HEK293 (cell line): ENCODE data around the gene AK9.

Source experiments
- CTCF ChIA-PET: fragments of 350-600 bp; formaldehyde crosslinking; extraction: SDS; loops from one replicate; lab custom pipeline; 2021; ENCODE audit warnings: antibody characterized with exemption; lab: Yijun Ruan, JAX
- POLR2A ChIA-PET: fragments of 300-600 bp; formaldehyde crosslinking; extraction: SDS; loops from one replicate; lab custom pipeline; 2020; ENCODE audit warnings: antibody characterized with exemption, inconsistent platforms; lab: Yijun Ruan, JAX
- H3K27ac ChIP-seq: fragments of 200-500 bp; sonication (Bioruptor generic); 2 replicates; pipeline ENCODE4 v1.5.1; 2014; ENCODE audit warnings: low read depth, low read length, control low read depth, inconsistent platforms; ENCODE audit errors: extremely low read depth
- H3K36me3 ChIP-seq, 2 experiments: fragments of 200-500 bp in 1 of 2; sonication (Bioruptor generic) in 1 of 2; 1 replicate in 1 of 2; 2 replicates in 1 of 2; pipeline ENCODE4 v1.5.1; 2014 to 2017; ENCODE audit warnings: inconsistent platforms in 2 of 2, low read length in 2 of 2; ENCODE audit not compliant: control insufficient read depth in 2 of 2, insufficient read depth in 1 of 2
- H3K4me1 ChIP-seq: fragments of 200-500 bp; sonication (Bioruptor generic); 2 replicates; pipeline ENCODE4 v1.5.1; 2014; ENCODE audit warnings: mild to moderate bottlenecking, low read length, inconsistent platforms; ENCODE audit not compliant: control insufficient read depth, insufficient read depth
- H3K4me3 ChIP-seq: 2 replicates; pipeline ENCODE4 v1.5.1; 2011; ENCODE audit warnings: low read depth, mild to moderate bottlenecking, control low read depth, low read length, moderate library complexity
- H3K9me3 ChIP-seq: fragments of 200-500 bp; sonication (Bioruptor generic); 2 replicates; pipeline ENCODE4 v1.5.1; 2014; ENCODE audit warnings: low read depth, low read length, inconsistent platforms; ENCODE audit not compliant: control insufficient read depth, insufficient read depth
- BCL11A ChIP-seq: fragments of 450-650 bp; formaldehyde crosslinking; IDR thresholded peaks from 2 replicates; pipeline ENCODE4 v1.5.1; 2016; ENCODE audit warnings: low read depth, missing biosample characterization, missing genetic modification characterization
- BCL11B ChIP-seq: fragments of 450-650 bp; formaldehyde crosslinking; IDR thresholded peaks from 2 replicates; pipeline ENCODE4 v1.5.1; 2016; ENCODE audit warnings: low read depth, missing biosample characterization, missing genetic modification characterization
- EGR2 ChIP-seq: fragments of 450-650 bp; formaldehyde crosslinking; IDR thresholded peaks from 2 replicates; pipeline ENCODE4 v1.5.1; 2016; ENCODE audit warnings: low read depth, missing biosample characterization, missing genetic modification characterization
- GLI2 ChIP-seq: fragments of 450-650 bp; formaldehyde crosslinking; IDR thresholded peaks from 2 replicates; pipeline ENCODE4; 2017; ENCODE audit warnings: missing biosample characterization, missing genetic modification characterization, low read depth, borderline replicate concordance
- INSM2 ChIP-seq: fragments of 450-650 bp; formaldehyde crosslinking; IDR thresholded peaks from 2 replicates; pipeline ENCODE4 v1.5.1; 2016; ENCODE audit warnings: missing biosample characterization, missing genetic modification characterization
- MEIS1 ChIP-seq: sonication (generic); formaldehyde crosslinking; IDR thresholded peaks from 2 replicates; pipeline ENCODE4 v1.8.1; 2022; ENCODE audit warnings: missing genetic modification reagents, mild to moderate bottlenecking, borderline replicate concordance
- PRDM1 ChIP-seq: fragments of 450-650 bp; formaldehyde crosslinking; IDR thresholded peaks from 2 replicates; pipeline ENCODE4; 2016; ENCODE audit warnings: missing biosample characterization, missing genetic modification characterization
- ZBTB1 ChIP-seq: fragments of 450-650 bp; formaldehyde crosslinking; IDR thresholded peaks from 2 replicates; pipeline ENCODE4 v1.5.1; 2016; ENCODE audit warnings: missing biosample characterization, missing genetic modification characterization
- ZBTB48 ChIP-seq: fragments of 450-650 bp; formaldehyde crosslinking; IDR thresholded peaks from 2 replicates; pipeline ENCODE4 v1.5.1; 2016; ENCODE audit warnings: missing biosample characterization, missing genetic modification characterization
- ZBTB8A ChIP-seq: fragments of 450-650 bp; formaldehyde crosslinking; IDR thresholded peaks from 2 replicates; pipeline ENCODE4 v1.5.1; 2016; ENCODE audit warnings: missing biosample characterization, missing genetic modification characterization
- ZNF148 ChIP-seq: fragments of 450-650 bp; formaldehyde crosslinking; IDR thresholded peaks from 2 replicates; pipeline ENCODE4 v1.5.0; 2017; ENCODE audit warnings: missing biosample characterization, missing genetic modification characterization, borderline replicate concordance
- ZNF155 ChIP-seq: fragments of 450-650 bp; formaldehyde crosslinking; IDR thresholded peaks from 2 replicates; pipeline ENCODE4 v1.5.1; 2016; ENCODE audit warnings: missing biosample characterization, missing genetic modification characterization
- ZNF157 ChIP-seq: fragments of 450-650 bp; formaldehyde crosslinking; IDR thresholded peaks from 2 replicates; pipeline ENCODE4 v1.5.1; 2016; ENCODE audit warnings: missing biosample characterization, missing genetic modification characterization
- ZNF16 ChIP-seq: fragments of 450-650 bp; formaldehyde crosslinking; IDR thresholded peaks from 2 replicates; pipeline ENCODE4 v1.5.1; 2016; ENCODE audit warnings: low read depth, missing biosample characterization, missing genetic modification characterization
- ZNF223 ChIP-seq: fragments of 450-650 bp; formaldehyde crosslinking; IDR thresholded peaks from 2 replicates; pipeline ENCODE4 v1.5.1; 2016; ENCODE audit warnings: missing biosample characterization, missing genetic modification characterization
- ZNF391 ChIP-seq: fragments of 450-650 bp; formaldehyde crosslinking; IDR thresholded peaks from 2 replicates; pipeline ENCODE4 v1.5.1; 2016; ENCODE audit warnings: low read depth, missing biosample characterization, missing genetic modification characterization, borderline replicate concordance
- ZNF488 ChIP-seq: fragments of 450-650 bp; formaldehyde crosslinking; IDR thresholded peaks from 2 replicates; pipeline ENCODE4 v1.5.1; 2016; ENCODE audit warnings: missing biosample characterization, missing genetic modification characterization
- ZNF521 ChIP-seq: fragments of 450-650 bp; formaldehyde crosslinking; IDR thresholded peaks from 2 replicates; pipeline ENCODE4 v1.5.1; 2017; ENCODE audit warnings: missing biosample characterization, mild to moderate bottlenecking, missing genetic modification characterization
- ZNF544 ChIP-seq: fragments of 450-650 bp; formaldehyde crosslinking; IDR thresholded peaks from 2 replicates; pipeline ENCODE4 v1.5.0; 2017; ENCODE audit warnings: missing biosample characterization, missing genetic modification characterization
- ZNF580 ChIP-seq: fragments of 450-650 bp; formaldehyde crosslinking; IDR thresholded peaks from 2 replicates; pipeline ENCODE4 v1.5.1; 2016; ENCODE audit warnings: missing biosample characterization, missing genetic modification characterization
- ZNF660 ChIP-seq: fragments of 450-650 bp; IDR thresholded peaks from 2 replicates; pipeline ENCODE4 v1.5.1; 2018; ENCODE audit warnings: missing biosample characterization, mild to moderate bottlenecking, missing genetic modification characterization
- ZNF677 ChIP-seq: fragments of 450-650 bp; IDR thresholded peaks from 2 replicates; pipeline ENCODE4 v1.5.0; 2018; ENCODE audit warnings: missing biosample characterization, mild to moderate bottlenecking, missing genetic modification characterization, moderate library complexity
- ZSCAN5A ChIP-seq: fragments of 450-650 bp; formaldehyde crosslinking; IDR thresholded peaks from 2 replicates; pipeline ENCODE4 v1.5.1; 2016; ENCODE audit warnings: missing biosample characterization, missing genetic modification characterization

The AK9 gene

DNA sequence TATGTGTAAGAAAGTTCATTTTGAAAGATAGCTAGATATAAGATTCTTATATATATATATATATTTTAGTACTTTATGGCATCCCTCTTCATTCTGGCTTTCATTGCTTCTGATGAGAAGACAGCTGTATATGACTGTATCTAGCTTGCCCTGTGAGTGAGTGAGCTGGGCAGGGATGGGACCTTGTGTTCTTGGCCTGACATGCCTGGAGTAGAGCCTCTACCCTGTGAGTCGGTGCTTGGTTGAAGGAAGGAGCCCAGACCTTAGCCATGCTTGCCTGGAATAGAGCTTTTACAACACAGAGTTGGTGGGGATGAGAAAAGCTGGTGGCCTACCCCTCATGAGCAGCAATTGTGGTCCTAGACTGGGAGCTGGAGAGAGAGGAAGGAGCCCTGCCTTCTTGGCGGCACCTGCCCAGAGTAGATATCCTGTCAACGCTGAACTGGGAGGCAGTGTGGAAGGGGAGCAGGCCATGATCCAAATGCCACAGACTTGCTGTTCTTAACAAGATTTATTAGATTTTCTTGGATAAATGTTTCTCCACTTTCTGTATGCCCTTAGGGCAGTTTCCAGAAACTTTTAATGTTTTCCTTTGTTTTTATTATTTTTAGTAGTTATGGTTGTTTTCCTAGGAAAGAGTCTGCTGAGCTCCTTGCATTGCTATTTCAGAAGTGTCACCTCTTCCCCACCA is 31.7 kb upstream of the AK9 start:
- Histone ChIP-seq H3K4me1 (no peaks in the 10 kb centered on the region), H3K4me3 (no peak overlapping the region), H3K36me3 (peaks cover 0 to 3% of the 10 kb centered on the region in 2 experiments; a peak in 2 of 3 replicates), H3K9me3 (no peaks in the 10 kb centered on the region), H3K27ac (no peak overlapping the region)
- POLR2A ChIA-PET = interaction anchor here (0.5 kb wide), 1 partner anchor 457 kb away, joined by 4 read pairs; no protein-coding TSS in a partner anchor
- TF ChIP-seq ZNF544 (tag by site-specific recombination) (no peak), BCL11A (no peak), ZNF677 (tag by site-specific recombination) (peak; percentile 76)
- CTCF ChIA-PET = interaction anchor here (0.6 to 1.4 kb wide), 7 partner anchors 18 to 331 kb away, joined by 3 to 6 read pairs (median 3); no protein-coding TSS in a partner anchor

GRCh38 chr6:109722011-109722410 is 31.0 kb upstream of the AK9 start:
- CTCF ChIA-PET = interaction anchor here (0.6 to 1.4 kb wide), 6 partner anchors 18 to 331 kb away, joined by 3 to 6 read pairs (median 3); no protein-coding TSS in a partner anchor
- Histone ChIP-seq H3K27ac (no peak overlapping the region), H3K36me3 (peaks cover 0 to 3% of the 10 kb centered on the region in 2 experiments; a peak in 2 of 3 replicates), H3K4me3 (no peak overlapping the region), H3K4me1 (no peaks in the 10 kb centered on the region), H3K9me3 (no peaks in the 10 kb centered on the region)
- TF ChIP-seq EGR2 (tag by site-specific recombination) (no peak), ZNF391 (no peak), MEIS1 (no peak), PRDM1 (tag by site-specific recombination) (no peak), ZNF488 (tag by site-specific recombination) (no peak), ZNF16 (tag by site-specific recombination) (no peak), ZSCAN5A (tag by site-specific recombination) (no peak), INSM2 (tag by site-specific recombination) (no peak), ZBTB1 (tag by site-specific recombination) (no peak), ZNF660 (tag by site-specific recombination) (no peak), ZNF521 (no peak), ZBTB48 (tag by site-specific recombination) (no peak), ZNF223 (tag by site-specific recombination) (no peak), ZNF155 (no peak), ZNF148 (tag by site-specific recombination) (no peak), ZBTB8A (no peak), ZNF580 (no peak), BCL11B (no peak), ZNF157 (tag by site-specific recombination) (no peak), GLI2 (no peak)
- POLR2A ChIA-PET = interaction anchor here (0.5 kb wide), 1 partner anchor 458 kb away, joined by 4 read pairs; no protein-coding TSS in a partner anchor
